GM12878 (cell line): ENCODE data around the gene EVI2B. TPM values are rescaled to one million over a fixed set of nuclear protein-coding genes. Genes with fewer than 3 reads are reported as not detected.

Experiments
- ATAC-seq: fragments of 200-7000 bp; cut with Tn5 transposase; 3 replicates; pipeline ENCODE4 v1.9.1; 2020; ENCODE audit warnings: mild to moderate bottlenecking, moderate library complexity
- BruUV-seq: library from RNA; stranded (reverse); fragments of 400-500 nt; replicated peaks from 2 replicates; lab custom pipeline; 2021; lab: Mats Ljungman, UMichigan
- CTCF ChIA-PET: fragments of 300-600 bp; sonication (Branson Sonifier 250); formaldehyde crosslinking; extraction: SDS; loops from one replicate; lab custom pipeline; 2021; ENCODE audit warnings: inconsistent platforms; lab: Yijun Ruan, JAX
- POLR2A ChIA-PET: fragments of 350-600 bp; formaldehyde crosslinking; extraction: SDS; loops from one replicate; lab custom pipeline; 2021; ENCODE audit warnings: inconsistent platforms; lab: Charles Lee
- RAD21 ChIA-PET: fragments of 300-600 bp; sonication (Branson Sonifier 250); formaldehyde crosslinking; loops from one replicate; lab custom pipeline; 2023; ENCODE audit warnings: antibody characterized with exemption; ENCODE audit not compliant: unreplicated experiment; lab: Charles Lee
- SMC1A ChIA-PET: fragments of 300-600 bp; sonication (Branson Sonifier 250); formaldehyde crosslinking; loops from one replicate; lab custom pipeline; 2023; ENCODE audit not compliant: unreplicated experiment, uncharacterized antibody; lab: Charles Lee
- DNase-seq: peaks from one replicate; pipeline ENCODE4 v3.0.0-alpha.2; 2011; ENCODE audit warnings: low read depth, low spot score
- FAIRE-seq: peaks from 3 replicates; lab custom pipeline; 2011; peaks lifted over from hg19 to GRCh38; lab: Jason Lieb, UNC
- H2AFZ ChIP-seq: 2 replicates; pipeline ENCODE4 v1.6.0; 2011; ENCODE audit warnings: low read depth, low read length, control low read depth; ENCODE audit not compliant: control insufficient read depth
- H3K27ac ChIP-seq: 2 replicates; pipeline ENCODE4 v1.5.1; 2011; ENCODE audit warnings: control low read depth; ENCODE audit not compliant: control insufficient read depth, insufficient read depth
- H3K27me3 ChIP-seq, 2 experiments: replicated peaks in 1 of 2; 2 replicates each; pipeline versions ENCODE4 v1.6.0 to v1.6.1; 2011; ENCODE audit warnings: low read length in 1 of 2; ENCODE audit not compliant: control insufficient read depth in 2 of 2, insufficient read depth in 2 of 2
- H3K36me3 ChIP-seq, 2 experiments: 2 replicates each; pipeline ENCODE4 v1.5.1; 2011; ENCODE audit warnings: low read length in 1 of 2; ENCODE audit not compliant: control insufficient read depth in 2 of 2, insufficient read depth in 2 of 2
- H3K4me1 ChIP-seq: 2 replicates; pipeline ENCODE4 v1.6.1; 2011; ENCODE audit warnings: mild to moderate bottlenecking, low read length, moderate library complexity, mixed read lengths; ENCODE audit not compliant: control insufficient read depth, insufficient read depth
- H3K4me2 ChIP-seq: 2 replicates; pipeline ENCODE4 v1.6.0; 2011; ENCODE audit warnings: control low read depth; ENCODE audit not compliant: control insufficient read depth, insufficient read depth
- H3K4me3 ChIP-seq: fragments of 200-600 bp; sonication (generic); 2 replicates; pipeline ENCODE4 v1.5.1; 2016
- H3K79me2 ChIP-seq: 2 replicates; pipeline ENCODE4 v1.6.0; 2011; ENCODE audit warnings: low read length; ENCODE audit not compliant: control insufficient read depth, insufficient read depth
- H3K9ac ChIP-seq: 2 replicates; pipeline ENCODE4 v1.8.0; 2011; ENCODE audit warnings: low read length, control low read depth, mixed read lengths; ENCODE audit not compliant: control insufficient read depth, insufficient read depth
- H3K9me3 ChIP-seq: replicated peaks from 3 replicates; pipeline ENCODE4 v1.5.1; 2011; ENCODE audit warnings: mild to moderate bottlenecking, low read length; ENCODE audit not compliant: control insufficient read depth, insufficient read depth
- H4K20me1 ChIP-seq: 2 replicates; pipeline ENCODE4 v1.6.0; 2011; ENCODE audit not compliant: control insufficient read depth, insufficient read depth
- CEBPZ ChIP-seq: fragments of 150-350 bp; IDR thresholded peaks from 2 replicates; pipeline ENCODE4 v1.6.1; 2016; ENCODE audit warnings: low read depth, low read length
- MEF2A ChIP-seq: IDR thresholded peaks from 2 replicates; pipeline ENCODE4 v1.6.1; 2011; ENCODE audit warnings: low read depth, mild to moderate bottlenecking, low read length, moderate library complexity; ENCODE audit not compliant: insufficient read depth
- MEF2B ChIP-seq: fragments of 450-650 bp; IDR thresholded peaks from 2 replicates; pipeline ENCODE4 v1.6.1; 2018; ENCODE audit warnings: mild to moderate bottlenecking, moderate library complexity; ENCODE audit not compliant: partially characterized antibody, poor library complexity, severe bottlenecking
- WGBS: methylation state at CpG from one replicate; pipeline ENCODE4 v1.1.6; 2016; ENCODE audit warnings: low lambda C conversion rate; ENCODE audit not compliant: insufficient replicate concordance, insufficient coverage; ENCODE audit errors: missing lambda C conversion rate; 5-methylcytosine and 5-hydroxymethylcytosine counted together
- in situ Hi-C: fragments of 300-500 bp; cut with MboI; formaldehyde crosslinking; loops from 9 replicates; pipeline ENCODE4 v1.14.3; 2018; ENCODE audit warnings: mixed read lengths
- intact Hi-C: fragments of 100-400 bp; cut with micrococcal nuclease; formaldehyde crosslinking; loops from one replicate; pipeline ENCODE4 v1.14.2; 2022; ENCODE audit not compliant: unreplicated experiment
- polyA plus RNA-seq, 11 experiments: library from polyadenylated mRNA; depleted of rRNA in 4 of 11; unstranded in 6 of 11; stranded (reverse) in 5 of 11; fragments of >200 nt; fragmentation: Nextera tagmentation in 4 of 11; fragmentation: Illumina TruSeq in 1 of 11; extraction: Ambion mirVana in 4 of 11; extraction: Trizol in 1 of 11; gene quantifications; 1 replicate in 1 of 11; 2 replicates in 10 of 11; pipeline versions ENCODE4 v1.2.1 to v1.2.3, GENCODE V29; 2011 to 2016; ENCODE audit warnings: inconsistent platforms in 2 of 11, missing spikeins in 2 of 11, low read depth in 1 of 11
- total RNA-seq, 4 experiments: library from RNA; depleted of rRNA in 3 of 4; stranded (reverse); fragments of >200 nt in 3 of 4; fragmentation: Illumina TruSeq in 1 of 4; extraction: Trizol in 1 of 4; gene quantifications; 2 replicates each; pipeline versions ENCODE4 v1.2.1 to v1.2.3, GENCODE V29; 2013 to 2021
- TF ChIP-seq, protein P1 (sequence below): fragments of 450-650 bp; IDR thresholded peaks from 2 replicates; pipeline ENCODE4 v1.6.1; 2017; ENCODE audit warnings: borderline replicate concordance

EVI2B gene
- total and polyA plus RNA-seq, 10 of the 15 experiments (the other 5 are each of a cell fraction or from before 2014, with no cell fraction given) = 26.2 to 195 (median 52.0) TPM

GRCh38 chr17:31307640-31308039 is 6.2 kb downstream of the EVI2B start:
- intact Hi-C loops (loop anchor here (2.0 kb wide), 1 partner anchor 65 kb away; no protein-coding TSS in a partner anchor), in situ Hi-C loops (no loop called here)
- Histone ChIP-seq H2AFZ (no peak overlapping the region), H3K9ac (peak overlapping the region; percentile 93), H3K9me3 (peaks cover 6% of the 10 kb centered on the region), H3K36me3 (peaks cover 7 to 30% of the 10 kb centered on the region in 2 experiments), H3K4me2 (peak overlapping the region; percentile 97), H3K27ac (peak overlapping the region; percentile 95), H4K20me1 (no peaks in the 10 kb centered on the region), H3K27me3 (no peaks in the 10 kb centered on the region), H3K4me3 (peak overlapping the region; percentile 56), H3K79me2 (peaks cover 90% of the 10 kb centered on the region), H3K4me1 (peaks cover 18% of the 10 kb centered on the region)
- TF ChIP-seq, protein P1, sequence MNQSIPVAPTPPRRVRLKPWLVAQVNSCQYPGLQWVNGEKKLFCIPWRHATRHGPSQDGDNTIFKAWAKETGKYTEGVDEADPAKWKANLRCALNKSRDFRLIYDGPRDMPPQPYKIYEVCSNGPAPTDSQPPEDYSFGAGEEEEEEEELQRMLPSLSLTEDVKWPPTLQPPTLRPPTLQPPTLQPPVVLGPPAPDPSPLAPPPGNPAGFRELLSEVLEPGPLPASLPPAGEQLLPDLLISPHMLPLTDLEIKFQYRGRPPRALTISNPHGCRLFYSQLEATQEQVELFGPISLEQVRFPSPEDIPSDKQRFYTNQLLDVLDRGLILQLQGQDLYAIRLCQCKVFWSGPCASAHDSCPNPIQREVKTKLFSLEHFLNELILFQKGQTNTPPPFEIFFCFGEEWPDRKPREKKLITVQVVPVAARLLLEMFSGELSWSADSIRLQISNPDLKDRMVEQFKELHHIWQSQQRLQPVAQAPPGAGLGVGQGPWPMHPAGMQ = no peak
- 0 out of 2 replicates have a peak, but pooled peaks have one; percentile 53 for TF ChIP-seq MEF2A
- TF ChIP-seq CEBPZ = no peak
- no peak for TF ChIP-seq MEF2B
- BruUV-seq = no TSS peak
- FAIRE-seq = no peak
- ChIA-PET RAD21 (interaction anchor here (1.1 kb wide), 2 partner anchors 12 to 186 kb away, joined by 3 to 9 read pairs; no protein-coding TSS in a partner anchor), POLR2A (interaction anchor here (1.4 kb wide), 1 partner anchor 65 kb away, joined by 3 read pairs; no protein-coding TSS in a partner anchor), SMC1A (interaction anchor here (7.0 kb wide), 1 partner anchor 13 kb away, joined by 101 read pairs; the partner anchor contains the start of gene EVI2A), CTCF (interaction anchor here (1.5 to 2.3 kb wide), 2 partner anchors 12 to 83 kb away, joined by 3 to 9 read pairs; no protein-coding TSS in a partner anchor)
- ATAC-seq = peak; percentile 3
- DNase-seq = no peak
- 3% methylated on average over 1 of the region's 1 CpG for WGBS
